H1 (cell line): ENCODE data around the gene MSH5. TPM values are rescaled to one million over a fixed set of nuclear protein-coding genes. Genes with fewer than 3 reads are reported as not detected.
A peak's percentile ranks its signal among the peaks of the same experiment; 100 is the strongest.

Source experiments
- CTCF ChIA-PET: fragments of 300-600 bp; sonication (Branson Sonifier 250); formaldehyde crosslinking; loops from one replicate; lab custom pipeline; 2021; ENCODE audit not compliant: partially characterized antibody; lab: Charles Lee
- POLR2A ChIA-PET: fragments of 300-600 bp; sonication (Branson Sonifier 250); formaldehyde crosslinking; loops from one replicate; lab custom pipeline; 2021; ENCODE audit warnings: inconsistent platforms; ENCODE audit not compliant: partially characterized antibody; lab: Charles Lee
- DNase-seq, 2 experiments: peaks; one replicate each; pipeline versions ENCODE4 v3.0.0 to v3.0.0-alpha.2; 2010 to 2022; ENCODE audit warnings: low spot score in 2 of 2, low read depth in 1 of 2, mixed read lengths in 1 of 2
- FAIRE-seq: peaks from 2 replicates; lab custom pipeline; 2011; peaks lifted over from hg19 to GRCh38; lab: Jason Lieb, UNC
- H2AFZ ChIP-seq: 2 replicates; pipeline ENCODE4 v1.8.1; 2012; ENCODE audit warnings: low read length, inconsistent platforms
- H2AK5ac ChIP-seq: 2 replicates; pipeline ENCODE4 v1.6.1; 2013; ENCODE audit warnings: low read depth, low read length
- H2BK120ac ChIP-seq: replicated peaks from 2 replicates; pipeline ENCODE3; 2013; ENCODE audit warnings: low read depth, low read length, inconsistent platforms
- H2BK12ac ChIP-seq: 2 replicates; pipeline ENCODE4 v1.6.1; 2013; ENCODE audit warnings: low read depth, low read length
- H2BK15ac ChIP-seq: 2 replicates; pipeline ENCODE4 v1.6.1; 2013; ENCODE audit warnings: low read length
- H2BK20ac ChIP-seq: 2 replicates; pipeline ENCODE4 v1.6.1; 2013; ENCODE audit warnings: low read length
- H2BK5ac ChIP-seq: 2 replicates; pipeline ENCODE4 v1.6.1; 2013; ENCODE audit warnings: low read depth, low read length
- H3K14ac ChIP-seq: 2 replicates; pipeline ENCODE4 v1.6.1; 2013; ENCODE audit warnings: inconsistent platforms; ENCODE audit not compliant: insufficient read length
- H3K18ac ChIP-seq: 2 replicates; pipeline ENCODE4 v1.6.1; 2013; ENCODE audit warnings: low read length; ENCODE audit errors: extremely low read depth
- H3K23ac ChIP-seq: 2 replicates; pipeline ENCODE4 v1.6.1; 2013; ENCODE audit warnings: inconsistent platforms; ENCODE audit not compliant: insufficient read length
- H3K23me2 ChIP-seq: 2 replicates; pipeline ENCODE4 v1.6.1; 2013; ENCODE audit warnings: low read depth, low read length
- H3K27ac ChIP-seq: 2 replicates; pipeline ENCODE4 v1.6.1; 2011; ENCODE audit warnings: low read depth, low read length, inconsistent platforms
- H3K27me3 ChIP-seq, 4 experiments: replicated peaks in 1 of 4; 1 replicate in 1 of 4; 2 replicates in 3 of 4; pipeline versions ENCODE4 v1.6.1 to v1.8.1; 2011 to 2013; ENCODE audit warnings: low read length in 3 of 4, mild to moderate bottlenecking in 3 of 4, inconsistent platforms in 2 of 4, mixed read lengths in 2 of 4, moderate library complexity in 1 of 4; ENCODE audit not compliant: control insufficient read depth in 3 of 4, insufficient read depth in 3 of 4; ENCODE audit errors: extremely low read depth in 1 of 4
- H3K36me3 ChIP-seq, 4 experiments: 2 replicates each; pipeline versions ENCODE4 v1.6.1 to v1.8.1; 2011 to 2013; ENCODE audit warnings: mild to moderate bottlenecking in 4 of 4, low read length in 3 of 4, moderate library complexity in 2 of 4, control low read depth in 1 of 4, inconsistent platforms in 1 of 4; ENCODE audit not compliant: insufficient read depth in 4 of 4, control insufficient read depth in 2 of 4
- H3K4ac ChIP-seq: replicated peaks from 2 replicates; pipeline ENCODE3; 2013; ENCODE audit warnings: low read length, low read depth, mixed read lengths, inconsistent platforms; ENCODE audit not compliant: insufficient read length
- H3K4me1 ChIP-seq, 4 experiments: replicated peaks in 1 of 4; 1 replicate in 1 of 4; 2 replicates in 3 of 4; pipeline versions ENCODE4 v1.6.1 to v1.8.1; 2011 to 2013; ENCODE audit warnings: low read length in 3 of 4, inconsistent platforms in 2 of 4, mixed read lengths in 1 of 4; ENCODE audit not compliant: insufficient read depth in 4 of 4, control insufficient read depth in 3 of 4
- H3K4me2 ChIP-seq, 2 experiments: 2 replicates each; pipeline versions ENCODE4 v1.6.1 to v1.8.1; 2011 to 2013; ENCODE audit warnings: low read depth in 2 of 2, low read length in 2 of 2, control low read depth in 1 of 2, inconsistent platforms in 1 of 2, mild to moderate bottlenecking in 1 of 2; ENCODE audit not compliant: insufficient read depth in 1 of 2
- H3K4me3 ChIP-seq, 4 experiments: fragments of 200-600, 300-600 bp in 1 of 4; sonication (generic), shearing (Covaris generic), sonication (Bioruptor Twin) in 1 of 4; 2 replicates each; pipeline versions ENCODE4 v1.5.1 to v1.8.1; 2011 to 2016; ENCODE audit warnings: low read length in 4 of 4, low read depth in 3 of 4, control low read depth in 2 of 4, inconsistent platforms in 2 of 4, mild to moderate bottlenecking in 2 of 4, mixed read lengths in 1 of 4, moderate library complexity in 1 of 4; ENCODE audit not compliant: insufficient read depth in 2 of 4; ENCODE audit errors: extremely low read depth in 1 of 4
- H3K56ac ChIP-seq: replicated peaks from 2 replicates; pipeline ENCODE3; 2013; ENCODE audit warnings: low read depth, mild to moderate bottlenecking, mixed read lengths, low read length, inconsistent platforms; ENCODE audit not compliant: insufficient read length
- H3K79me1 ChIP-seq: 2 replicates; pipeline ENCODE4 v1.6.1; 2013; ENCODE audit warnings: low read depth, low read length, control low read depth
- H3K79me2 ChIP-seq, 2 experiments: 2 replicates each; pipeline versions ENCODE4 v1.6.1 to v1.8.1; 2012 to 2013; ENCODE audit warnings: low read length in 2 of 2, mild to moderate bottlenecking in 2 of 2, inconsistent platforms in 1 of 2; ENCODE audit not compliant: insufficient read depth in 2 of 2, control insufficient read depth in 1 of 2
- H3K9ac ChIP-seq, 4 experiments: replicated peaks in 1 of 4; 1 replicate in 1 of 4; 2 replicates in 3 of 4; pipeline versions ENCODE4 v1.6.1 to v1.8.1; 2011 to 2013; ENCODE audit warnings: low read depth in 3 of 4, low read length in 3 of 4, control low read depth in 2 of 4, mild to moderate bottlenecking in 2 of 4, moderate library complexity in 2 of 4, inconsistent platforms in 1 of 4; ENCODE audit errors: extremely low read depth in 1 of 4
- H3K9me3 ChIP-seq, 2 experiments: 2 replicates each; pipeline versions ENCODE4 v1.6.1 to v1.8.1; 2012 to 2013; ENCODE audit warnings: mild to moderate bottlenecking in 2 of 2, moderate library complexity in 2 of 2, control low read depth in 1 of 2, inconsistent platforms in 1 of 2, low read depth in 1 of 2, low read length in 1 of 2, mixed read lengths in 1 of 2; ENCODE audit not compliant: insufficient read depth in 2 of 2
- H4K20me1 ChIP-seq, 2 experiments: replicated peaks in 1 of 2; 2 replicates each; pipeline versions ENCODE3 to v1.8.1; 2011 to 2013; ENCODE audit warnings: inconsistent platforms in 2 of 2, low read length in 2 of 2, mild to moderate bottlenecking in 1 of 2; ENCODE audit not compliant: insufficient read depth in 2 of 2, control insufficient read depth in 1 of 2
- H4K5ac ChIP-seq: 2 replicates; pipeline ENCODE4 v1.6.1; 2013; ENCODE audit warnings: low read length, low read depth, mixed read lengths, inconsistent platforms; ENCODE audit not compliant: insufficient read length
- H4K8ac ChIP-seq: 2 replicates; pipeline ENCODE4 v1.8.0; 2013; ENCODE audit warnings: mild to moderate bottlenecking, moderate library complexity, low read length, inconsistent platforms; ENCODE audit not compliant: insufficient read depth; ENCODE audit errors: extremely low read depth
- H4K91ac ChIP-seq: replicated peaks from 2 replicates; pipeline ENCODE3; 2013; ENCODE audit warnings: low read length, mixed read lengths, inconsistent platforms; ENCODE audit not compliant: insufficient read length
- CBX5 ChIP-seq: fragments of 300-800, 300-1000 bp; sonication (generic); IDR thresholded peaks from 2 replicates; pipeline ENCODE4 v1.7.1; 2016; ENCODE audit warnings: antibody characterized with exemption, low read length, low read depth
- CREB1 ChIP-seq: IDR thresholded peaks from 2 replicates; pipeline ENCODE4 v1.6.1; 2012; ENCODE audit warnings: inconsistent platforms
- EP300 ChIP-seq, 2 experiments: IDR thresholded peaks; 1 replicate in 1 of 2; 2 replicates in 1 of 2; pipeline ENCODE4 v1.6.1; 2011 to 2012; ENCODE audit warnings: low read depth in 2 of 2, low read length in 2 of 2, mild to moderate bottlenecking in 2 of 2, borderline replicate concordance in 1 of 2, inconsistent platforms in 1 of 2, moderate library complexity in 1 of 2
- POLR2A ChIP-seq, 2 experiments: IDR thresholded peaks; 1 replicate in 1 of 2; 2 replicates in 1 of 2; pipeline ENCODE4 v1.6.1; 2011; ENCODE audit warnings: low read depth in 2 of 2, low read length in 2 of 2, mild to moderate bottlenecking in 2 of 2; ENCODE audit errors: control extremely low read depth in 1 of 2
- POLR2AphosphoS5 ChIP-seq: IDR thresholded peaks from 2 replicates; pipeline ENCODE4 v1.6.1; 2011; ENCODE audit warnings: low read depth, low read length
- POU5F1 ChIP-seq: IDR thresholded peaks from 2 replicates; pipeline ENCODE4 v1.6.1; 2011; ENCODE audit warnings: low read depth, mild to moderate bottlenecking, low read length, moderate library complexity
- RXRA ChIP-seq: IDR thresholded peaks from 2 replicates; pipeline ENCODE4 v1.6.1; 2011; ENCODE audit warnings: low read depth, mild to moderate bottlenecking, low read length, moderate library complexity; ENCODE audit not compliant: insufficient read depth
- SIN3A ChIP-seq, 2 experiments: IDR thresholded peaks in 1 of 2; conservative IDR thresholded peaks in 1 of 2; 2 replicates each; pipeline ENCODE4 v1.6.1; 2011 to 2012; ENCODE audit warnings: low read length in 2 of 2, improper control_type of control experiment in 1 of 2, low read depth in 1 of 2, mild to moderate bottlenecking in 1 of 2
- SIRT6 ChIP-seq: IDR thresholded peaks from one replicate; pipeline ENCODE4 v1.7.1; 2012; ENCODE audit warnings: low read length, inconsistent platforms
- SP1 ChIP-seq: IDR thresholded peaks from 2 replicates; pipeline ENCODE4 v1.6.1; 2011; ENCODE audit warnings: low read depth, low read length
- YY1 ChIP-seq: IDR thresholded peaks from 2 replicates; pipeline ENCODE4 v1.6.1; 2011; ENCODE audit warnings: low read depth, mild to moderate bottlenecking, low read length
- WGBS, 2 experiments: shearing (Covaris generic) in 1 of 2; methylation state at CpG; one replicate each; pipeline versions ENCODE4 v1.1.6 to v1.1.7; 2013 to 2015; ENCODE audit warnings: low lambda C conversion rate in 2 of 2, mixed read lengths in 2 of 2, inconsistent platforms in 1 of 2, low coverage in 1 of 2, missing lambda C conversion rate in 1 of 2; ENCODE audit not compliant: insufficient replicate concordance in 2 of 2, insufficient coverage in 1 of 2, insufficient read length in 1 of 2; ENCODE audit errors: extremely low coverage in 1 of 2, missing lambda C conversion rate in 1 of 2; 5-methylcytosine and 5-hydroxymethylcytosine counted together
- polyA plus RNA-seq, 7 experiments: library from polyadenylated mRNA; depleted of rRNA in 3 of 7; stranded (reverse) in 5 of 7; unstranded in 2 of 7; fragments of >200 nt in 5 of 7; fragments of 200-250 nt in 2 of 7; gene quantifications; 1 replicate in 5 of 7; 2 replicates in 1 of 7; 4 replicates in 1 of 7; pipeline versions ENCODE4 v1.2.1 to v1.2.3, GENCODE V29; 2011 to 2013; ENCODE audit warnings: missing spikeins in 2 of 7, mixed read lengths in 2 of 7
- total RNA-seq: library from RNA; stranded (reverse); fragmentation: NEBNext Ultra II Directional; extraction: Animal tissue kit (Norgen Biotek cat#: 25700); gene quantifications from 2 replicates; pipeline ENCODE4 v1.2.1, GENCODE V29; 2021

The MSH5 gene
- total and polyA plus RNA-seq, 2 of the 8 experiments (the other 6 are each of a cell fraction or from before 2014, with no cell fraction given): 25.3 to 26.5 TPM

GRCh38 chr6:31776989-31777666 is 37.3 kb downstream of the MSH5 start, which contains the start of gene VWA7:
Gene VWA7, minus strand, starts transcription at chr6:31777328. Its CDS starts 549 bp downstream, at chr6:31776779.
- TF ChIP-seq CREB1 (peak; percentile 54), EP300 (IDR thresholded peaks at IDR 0.05; ENCODE audit: borderline replicate concordance in 1 of 2, low read depth in 2 of 2, low read length in 2 of 2) (no peak), YY1 (no peak), SIN3A (conservative IDR thresholded peaks at IDR 0.05 in 1 of 2, IDR thresholded peaks at IDR 0.05 in 1 of 2; ENCODE audit: low read depth in 1 of 2, low read length in 2 of 2) (no peak), SIRT6 (no peak), SP1 (no peak), POU5F1 (no peak), CBX5 (no peak), POLR2A (IDR thresholded peaks at IDR 0.05; ENCODE audit: control extremely low read depth in 1 of 2, low read depth in 2 of 2, low read length in 2 of 2) (0 out of 3 replicates have a peak, but pooled peaks of 1 of the 2 experiments have one; percentile 19), RXRA (no peak), POLR2AphosphoS5 (0 out of 2 replicates have a peak, but pooled peaks have one; percentile 25)
- no peak within 1 kb of the TSS for H2BK120ac ChIP-seq
- no peak within 1 kb of the TSS for H3K14ac ChIP-seq
- peak within 1 kb of the TSS in 1 of 2 experiments; percentile 51; a peak in 2 of 4 replicates for H3K4me2 ChIP-seq
- no peak within 1 kb of the TSS for H3K23ac ChIP-seq
- H2AK5ac ChIP-seq: no peak within 1 kb of the TSS
- H4K91ac ChIP-seq: no peak within 1 kb of the TSS
- H2BK20ac ChIP-seq: no peak within 1 kb of the TSS
- H4K5ac ChIP-seq: no peak within 1 kb of the TSS
- H3K18ac ChIP-seq: no peak within 1 kb of the TSS
- H3K79me2 ChIP-seq: no peaks in the 10 kb centered on the region
- H2BK5ac ChIP-seq: no peak within 1 kb of the TSS
- H3K27me3 ChIP-seq: no peaks in the 10 kb centered on the region; a peak in 1 of 7 replicates
- FAIRE-seq (no peak), DNase-seq (peak in 1 of 2 experiments; percentile 63)
- peaks cover 10 to 39% (median 32%) of the 10 kb centered on the region in 4 experiments; a peak in 7 of 8 replicates for H3K36me3 ChIP-seq
- H3K23me2 ChIP-seq: 0 out of 2 replicates have a peak, but pooled peaks cover 1% of the 10 kb centered on the region
- H2BK15ac ChIP-seq: no peak within 1 kb of the TSS
- H3K27ac ChIP-seq: peak within 1 kb of the TSS; percentile 26; the same call in 1 of the 2 replicates
- peak within 1 kb of the TSS; percentile 40; the same call in 1 of the 2 replicates for H4K8ac ChIP-seq
- H3K4ac ChIP-seq: no peak within 1 kb of the TSS
- WGBS, 2 experiments: 57% methylated on average over 12 of the region's 15 CpGs; no CpG with 5 or more reads in 1 of the 2 experiments
- H2BK12ac ChIP-seq: no peak within 1 kb of the TSS
- no peak within 1 kb of the TSS for H3K4me3 ChIP-seq
- no peaks in the 10 kb centered on the region for H3K9me3 ChIP-seq
- CTCF ChIA-PET: interaction anchor here (0.6 to 15.6 kb wide), 11 partner anchors 3 to 113 kb away, joined by 3 to 228 read pairs (median 3); partner anchors contain the start of genes MPIG6B, VARS1 and VWA7
- H4K20me1 ChIP-seq: no peaks in the 10 kb centered on the region
- no peaks in the 10 kb centered on the region for H3K79me1 ChIP-seq
- H3K4me1 ChIP-seq: peaks cover 0 to 7% (median 3%) of the 10 kb centered on the region in 4 experiments; a peak in 4 of 7 replicates
- H3K56ac ChIP-seq: no peak within 1 kb of the TSS
- POLR2A ChIA-PET: interaction anchor here (0.7 to 10.7 kb wide), 16 partner anchors 8 to 1207 kb away, joined by 3 to 85 read pairs (median 4); partner anchors contain the start of genes DDAH2, HSPA1B, LSM2 and MSH5
- H3K9ac ChIP-seq: no peak within 1 kb of the TSS
- no peak within 1 kb of the TSS for H2AFZ ChIP-seq
